GM12878 (cell line): ENCODE data around the gene GRIK5. TPM values are rescaled to one million over a fixed set of nuclear protein-coding genes. Genes with fewer than 3 reads are reported as not detected.

Source experiments
- ATAC-seq: fragments of 200-7000 bp; cut with Tn5 transposase; 3 replicates; pipeline ENCODE4 v1.9.1; 2020; ENCODE audit warnings: mild to moderate bottlenecking, moderate library complexity
- BruUV-seq: library from RNA; stranded (reverse); fragments of 400-500 nt; replicated peaks from 2 replicates; lab custom pipeline; 2021; lab: Mats Ljungman, UMichigan
- CTCF ChIA-PET: fragments of 300-600 bp; sonication (Branson Sonifier 250); formaldehyde crosslinking; extraction: SDS; loops from one replicate; lab custom pipeline; 2021; ENCODE audit warnings: inconsistent platforms; lab: Yijun Ruan, JAX
- POLR2A ChIA-PET: fragments of 350-600 bp; formaldehyde crosslinking; extraction: SDS; loops from one replicate; lab custom pipeline; 2021; ENCODE audit warnings: inconsistent platforms; lab: Charles Lee
- RAD21 ChIA-PET: fragments of 300-600 bp; sonication (Branson Sonifier 250); formaldehyde crosslinking; loops from one replicate; lab custom pipeline; 2023; ENCODE audit warnings: antibody characterized with exemption; ENCODE audit not compliant: unreplicated experiment; lab: Charles Lee
- SMC1A ChIA-PET: fragments of 300-600 bp; sonication (Branson Sonifier 250); formaldehyde crosslinking; loops from one replicate; lab custom pipeline; 2023; ENCODE audit not compliant: unreplicated experiment, uncharacterized antibody; lab: Charles Lee
- DNase-seq: peaks from one replicate; pipeline ENCODE4 v3.0.0-alpha.2; 2011; ENCODE audit warnings: low read depth, low spot score
- FAIRE-seq: peaks from 3 replicates; lab custom pipeline; 2011; peaks lifted over from hg19 to GRCh38; lab: Jason Lieb, UNC
- H2AFZ ChIP-seq: 2 replicates; pipeline ENCODE4 v1.6.0; 2011; ENCODE audit warnings: low read depth, low read length, control low read depth; ENCODE audit not compliant: control insufficient read depth
- H3K27ac ChIP-seq: 2 replicates; pipeline ENCODE4 v1.5.1; 2011; ENCODE audit warnings: control low read depth; ENCODE audit not compliant: control insufficient read depth, insufficient read depth
- H3K27me3 ChIP-seq, 2 experiments: replicated peaks in 1 of 2; 2 replicates each; pipeline versions ENCODE4 v1.6.0 to v1.6.1; 2011; ENCODE audit warnings: low read length in 1 of 2; ENCODE audit not compliant: control insufficient read depth in 2 of 2, insufficient read depth in 2 of 2
- H3K36me3 ChIP-seq, 2 experiments: 2 replicates each; pipeline ENCODE4 v1.5.1; 2011; ENCODE audit warnings: low read length in 1 of 2; ENCODE audit not compliant: control insufficient read depth in 2 of 2, insufficient read depth in 2 of 2
- H3K4me1 ChIP-seq: 2 replicates; pipeline ENCODE4 v1.6.1; 2011; ENCODE audit warnings: mild to moderate bottlenecking, low read length, moderate library complexity, mixed read lengths; ENCODE audit not compliant: control insufficient read depth, insufficient read depth
- H3K4me2 ChIP-seq: 2 replicates; pipeline ENCODE4 v1.6.0; 2011; ENCODE audit warnings: control low read depth; ENCODE audit not compliant: control insufficient read depth, insufficient read depth
- H3K4me3 ChIP-seq: fragments of 200-600 bp; sonication (generic); 2 replicates; pipeline ENCODE4 v1.5.1; 2016
- H3K79me2 ChIP-seq: 2 replicates; pipeline ENCODE4 v1.6.0; 2011; ENCODE audit warnings: low read length; ENCODE audit not compliant: control insufficient read depth, insufficient read depth
- H3K9ac ChIP-seq: 2 replicates; pipeline ENCODE4 v1.8.0; 2011; ENCODE audit warnings: low read length, control low read depth, mixed read lengths; ENCODE audit not compliant: control insufficient read depth, insufficient read depth
- H3K9me3 ChIP-seq: replicated peaks from 3 replicates; pipeline ENCODE4 v1.5.1; 2011; ENCODE audit warnings: mild to moderate bottlenecking, low read length; ENCODE audit not compliant: control insufficient read depth, insufficient read depth
- H4K20me1 ChIP-seq: 2 replicates; pipeline ENCODE4 v1.6.0; 2011; ENCODE audit not compliant: control insufficient read depth, insufficient read depth
- BHLHE40 ChIP-seq, 2 experiments: fragments of 450-650 bp in 1 of 2; IDR thresholded peaks; 2 replicates each; pipeline ENCODE4 v1.6.1; 2011 to 2017; ENCODE audit warnings: low read depth in 2 of 2, borderline replicate concordance in 1 of 2, improper control_type of control experiment in 1 of 2, low read length in 1 of 2, mild to moderate bottlenecking in 1 of 2
- CEBPB ChIP-seq, 2 experiments: fragments of 150-350 bp in 1 of 2; IDR thresholded peaks; 2 replicates each; pipeline ENCODE4 v1.6.1; 2012 to 2014; ENCODE audit warnings: low read depth in 2 of 2, low read length in 2 of 2, borderline replicate concordance in 1 of 2, inconsistent platforms in 1 of 2
- CHD2 ChIP-seq: IDR thresholded peaks from 2 replicates; pipeline ENCODE4 v1.6.1; 2011; ENCODE audit warnings: low read depth, low read length, improper control_type of control experiment, borderline replicate concordance
- CHD4 ChIP-seq: fragments of 200-600 bp; sonication (generic); IDR thresholded peaks from 2 replicates; pipeline ENCODE4 v1.6.1; 2016; ENCODE audit warnings: mild to moderate bottlenecking
- ETV6 ChIP-seq, 2 experiments: fragments of 450-650 bp in 1 of 2; IDR thresholded peaks in 1 of 2; conservative IDR thresholded peaks in 1 of 2; 2 replicates each; pipeline ENCODE4 v1.6.1; 2014; ENCODE audit warnings: antibody characterized with exemption in 1 of 2, borderline replicate concordance in 1 of 2, low read depth in 1 of 2, mild to moderate bottlenecking in 1 of 2, moderate library complexity in 1 of 2
- GABPA ChIP-seq: IDR thresholded peaks from 2 replicates; pipeline ENCODE4 v1.6.1; 2014; ENCODE audit warnings: antibody characterized with exemption, low read depth, mild to moderate bottlenecking, inconsistent platforms
- KDM1A ChIP-seq: fragments of 200-600 bp; sonication (generic); IDR thresholded peaks from 2 replicates; pipeline ENCODE4 v1.6.1; 2016; ENCODE audit warnings: borderline replicate concordance
- NFXL1 ChIP-seq: fragments of 450-650 bp; IDR thresholded peaks from 2 replicates; pipeline ENCODE4 v1.6.1; 2017; ENCODE audit warnings: antibody characterized with exemption, mild to moderate bottlenecking, borderline replicate concordance
- NR2C1 ChIP-seq: fragments of 450-650 bp; IDR thresholded peaks from 2 replicates; pipeline ENCODE4 v1.6.1; 2017; ENCODE audit warnings: antibody characterized with exemption, mild to moderate bottlenecking, moderate library complexity
- PML ChIP-seq: IDR thresholded peaks from 2 replicates; pipeline ENCODE4 v1.6.1; 2012; ENCODE audit warnings: low read length, inconsistent platforms
- POLR2A ChIP-seq: IDR thresholded peaks from 2 replicates; pipeline ENCODE4 v1.6.1; 2011; ENCODE audit warnings: low read depth, mild to moderate bottlenecking, low read length
- SMARCA5 ChIP-seq: fragments of 450-650 bp; IDR thresholded peaks from 2 replicates; pipeline ENCODE4 v1.6.1; 2017; ENCODE audit warnings: mild to moderate bottlenecking
- SUZ12 ChIP-seq: fragments of 200-600 bp; sonication (generic); IDR thresholded peaks from one replicate; pipeline ENCODE4 v1.6.1; 2018; ENCODE audit warnings: antibody characterized with exemption, mild to moderate bottlenecking; ENCODE audit not compliant: unreplicated experiment
- TAF1 ChIP-seq: IDR thresholded peaks from 2 replicates; pipeline ENCODE4 v1.6.1; 2011; ENCODE audit warnings: mild to moderate bottlenecking, low read depth, low read length, borderline replicate concordance
- ZBTB11 ChIP-seq: fragments of 450-650 bp; formaldehyde crosslinking; IDR thresholded peaks from 2 replicates; pipeline ENCODE4 v1.5.0; 2022; ENCODE audit warnings: mild to moderate bottlenecking, missing genetic modification characterization
- ZNF384 ChIP-seq: IDR thresholded peaks from 2 replicates; pipeline ENCODE4 v1.6.1; 2012; ENCODE audit warnings: low read depth, mild to moderate bottlenecking, low read length, improper control_type of control experiment, borderline replicate concordance
- WGBS: methylation state at CpG from one replicate; pipeline ENCODE4 v1.1.6; 2016; ENCODE audit warnings: low lambda C conversion rate; ENCODE audit not compliant: insufficient replicate concordance, insufficient coverage; ENCODE audit errors: missing lambda C conversion rate; 5-methylcytosine and 5-hydroxymethylcytosine counted together
- in situ Hi-C: fragments of 300-500 bp; cut with MboI; formaldehyde crosslinking; loops from 9 replicates; pipeline ENCODE4 v1.14.3; 2018; ENCODE audit warnings: mixed read lengths
- intact Hi-C: fragments of 100-400 bp; cut with micrococcal nuclease; formaldehyde crosslinking; loops from one replicate; pipeline ENCODE4 v1.14.2; 2022; ENCODE audit not compliant: unreplicated experiment
- polyA plus RNA-seq, 11 experiments: library from polyadenylated mRNA; depleted of rRNA in 4 of 11; unstranded in 6 of 11; stranded (reverse) in 5 of 11; fragments of >200 nt; fragmentation: Nextera tagmentation in 4 of 11; fragmentation: Illumina TruSeq in 1 of 11; extraction: Ambion mirVana in 4 of 11; extraction: Trizol in 1 of 11; gene quantifications; 1 replicate in 1 of 11; 2 replicates in 10 of 11; pipeline versions ENCODE4 v1.2.1 to v1.2.3, GENCODE V29; 2011 to 2016; ENCODE audit warnings: inconsistent platforms in 2 of 11, missing spikeins in 2 of 11, low read depth in 1 of 11
- total RNA-seq, 4 experiments: library from RNA; depleted of rRNA in 3 of 4; stranded (reverse); fragments of >200 nt in 3 of 4; fragmentation: Illumina TruSeq in 1 of 4; extraction: Trizol in 1 of 4; gene quantifications; 2 replicates each; pipeline versions ENCODE4 v1.2.1 to v1.2.3, GENCODE V29; 2013 to 2021

Gene GRIK5
- total and polyA plus RNA-seq, 10 of the 15 experiments (the other 5 are each of a cell fraction or from before 2014, with no cell fraction given): 0.03 to 0.23 (median 0.07) TPM; not detected in 3

GRCh38 chr19:42074513-42075363 is 4.7 kb upstream of the GRIK5 start:
- Histone ChIP-seq H3K4me2 (peak overlapping the region; percentile 86), H3K27ac (peak overlapping the region; percentile 99), H3K4me1 (peaks cover 16% of the 10 kb centered on the region), H3K36me3 (peaks cover 7 to 14% of the 10 kb centered on the region in 2 experiments; a peak in 3 of 4 replicates), H3K9ac (peak overlapping the region; percentile 99), H4K20me1 (peaks cover 5% of the 10 kb centered on the region; the same call in 1 of the 2 replicates), H3K9me3 (no peaks in the 10 kb centered on the region), H2AFZ (peak overlapping the region; percentile 88; the same call in 1 of the 2 replicates), H3K79me2 (peaks cover 32% of the 10 kb centered on the region), H3K4me3 (peak overlapping the region; percentile 87), H3K27me3 (peaks cover 0 to 3% of the 10 kb centered on the region in 2 experiments; a peak in 1 of 4 replicates)
- DNase-seq (no peak), ATAC-seq (peak; percentile 37), FAIRE-seq (no peak)
- ChIA-PET SMC1A (no interaction called here), CTCF (interaction anchor here (1.4 kb wide), 1 partner anchor 34 kb away, joined by 3 read pairs; no protein-coding TSS in a partner anchor), POLR2A (no interaction called here), RAD21 (no interaction called here)
- no TSS peak for BruUV-seq
- in situ Hi-C loops (no loop called here), intact Hi-C loops (no loop called here)
- 29% methylated on average over 27 of the region's 27 CpGs for WGBS
- TF ChIP-seq ZNF384: no peak
- TF ChIP-seq NR2C1: no peak
- TF ChIP-seq CHD2: no peak
- TF ChIP-seq CHD4: no peak
- TF ChIP-seq TAF1: no peak
- no peak for TF ChIP-seq ZBTB11
- TF ChIP-seq SMARCA5: no peak
- peak in 1 of 2 experiments; percentile 58; a peak in 1 of 4 replicates for TF ChIP-seq BHLHE40 (IDR thresholded peaks at IDR 0.05; ENCODE audit: borderline replicate concordance in 1 of 2, low read depth in 2 of 2, low read length in 1 of 2)
- no peak for TF ChIP-seq POLR2A
- TF ChIP-seq CEBPB (IDR thresholded peaks at IDR 0.05; ENCODE audit: borderline replicate concordance in 1 of 2, low read depth in 2 of 2, low read length in 2 of 2): no peak
- no peak for TF ChIP-seq SUZ12
- TF ChIP-seq PML: no peak
- TF ChIP-seq NFXL1: no peak
- no peak for TF ChIP-seq KDM1A
- TF ChIP-seq GABPA: 0 out of 2 replicates have a peak, but pooled peaks have one; percentile 49
- TF ChIP-seq ETV6 (conservative IDR thresholded peaks at IDR 0.05 in 1 of 2, IDR thresholded peaks at IDR 0.05 in 1 of 2; ENCODE audit: borderline replicate concordance in 1 of 2, low read depth in 1 of 2): 0 out of 4 replicates have a peak, but pooled peaks of 1 of the 2 experiments have one; percentile 22
